Activated naive CD4-positive, alpha-beta T cell treated with anti-CD3 and anti-CD28 coated beads, Interleukin-2, amount 10 ng/mL, durations not matched to agents 7 days and 5 days (primary cell): ENCODE data around the gene GPC6.

Experiments
- CTCF ChIA-PET: fragments of 350-600 bp; sonication (Branson Sonifier 250); formaldehyde crosslinking; loops from one replicate; lab custom pipeline; 2021; ENCODE audit warnings: antibody characterized with exemption; lab: Charles Lee
- DNase-seq: peaks from one replicate; pipeline ENCODE4 v3.0.0-alpha.2; 2020
- H3K27ac Mint-ChIP-seq: one replicate; pipeline ENCODE4 v1.8.0; 2021; ENCODE audit warnings: mild to moderate bottlenecking, moderate library complexity, mixed read lengths
- H3K27me3 Mint-ChIP-seq: one replicate; pipeline ENCODE4 v1.8.0; 2021; ENCODE audit warnings: mild to moderate bottlenecking, mixed read lengths
- H3K36me3 Mint-ChIP-seq: one replicate; pipeline ENCODE4 v1.8.0; 2021; ENCODE audit warnings: mixed read lengths
- H3K4me1 Mint-ChIP-seq: one replicate; pipeline ENCODE4 v1.8.0; 2021; ENCODE audit warnings: mixed read lengths
- H3K4me3 Mint-ChIP-seq: one replicate; pipeline ENCODE4 v1.8.0; 2021; ENCODE audit warnings: mild to moderate bottlenecking, moderate library complexity, mixed read lengths
- H3K9me3 Mint-ChIP-seq: one replicate; pipeline ENCODE4 v1.8.0; 2021; ENCODE audit warnings: mixed read lengths

GPC6 gene

DNA sequence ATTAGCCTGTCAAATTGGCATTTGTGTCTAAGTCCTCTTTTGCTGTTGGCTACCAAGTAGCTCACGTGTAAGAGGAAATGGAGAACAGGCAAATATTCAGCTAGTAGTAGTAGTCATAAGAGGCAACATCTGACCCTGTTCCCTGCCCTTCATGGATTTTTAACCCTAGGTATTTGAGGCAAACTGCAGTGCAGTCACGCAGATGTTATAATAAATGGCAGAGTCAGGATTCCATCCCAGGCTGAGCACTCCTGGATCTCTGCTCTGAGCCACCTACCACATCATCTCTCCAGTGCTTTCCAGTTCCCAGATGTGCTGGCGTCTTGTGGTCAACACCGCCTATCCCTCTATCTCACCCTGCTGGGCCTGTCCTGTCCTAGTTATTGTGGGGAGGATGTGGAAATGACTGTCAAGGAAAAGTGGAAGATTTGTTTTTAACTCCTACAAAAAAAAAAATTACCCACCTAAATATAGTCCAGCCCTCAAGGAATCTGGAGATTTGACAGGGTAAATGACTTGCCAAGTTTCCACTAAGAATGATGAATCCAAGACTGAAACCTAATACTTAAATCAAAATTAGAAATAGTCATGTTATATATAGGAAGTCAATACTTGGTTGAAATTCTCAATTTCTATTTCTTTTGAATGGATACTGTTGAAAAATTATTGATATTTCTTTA lies 322.9 kb downstream of the GPC6 start:
- CTCF ChIA-PET, result no interaction called here

DNA sequence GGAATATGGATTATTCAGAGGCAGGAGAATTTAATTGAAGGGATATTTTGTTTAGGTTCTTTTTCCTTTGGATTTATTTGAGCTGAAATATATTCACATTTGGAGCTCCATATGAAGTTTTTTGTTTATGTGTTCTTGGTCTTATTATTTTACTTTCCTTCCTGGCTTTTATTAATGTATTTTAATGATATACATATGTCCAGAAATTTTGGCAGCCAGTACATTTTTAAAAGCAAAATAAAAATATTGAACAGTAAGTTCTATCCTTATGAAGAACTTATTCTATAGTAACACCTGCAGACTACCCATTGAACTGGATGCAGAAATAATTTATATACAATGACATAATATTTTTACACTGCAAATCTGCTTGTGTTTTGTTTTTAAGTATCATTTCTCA lies 323.6 kb downstream of the GPC6 start:
- DNase-seq, result no peak
- CTCF ChIA-PET, result no interaction called here
- Mint-ChIP-seq H3K27me3 (no peaks in the 10 kb centered on the region), H3K4me1 (no peaks in the 10 kb centered on the region), H3K27ac (no peak overlapping the region), H3K36me3 (no peaks in the 10 kb centered on the region), H3K9me3 (no peaks in the 10 kb centered on the region), H3K4me3 (no peak overlapping the region)

More for the DNA sequence above, 322.9 kb downstream of the GPC6 start:
- DNase-seq, result no peak
- H3K4me3 Mint-ChIP-seq, result no peak overlapping the region
- no peaks in the 10 kb centered on the region for H3K27me3 Mint-ChIP-seq
- no peaks in the 10 kb centered on the region for H3K9me3 Mint-ChIP-seq
- no peaks in the 10 kb centered on the region for H3K36me3 Mint-ChIP-seq
- no peaks in the 10 kb centered on the region for H3K4me1 Mint-ChIP-seq
- no peak overlapping the region for H3K27ac Mint-ChIP-seq

DNA sequence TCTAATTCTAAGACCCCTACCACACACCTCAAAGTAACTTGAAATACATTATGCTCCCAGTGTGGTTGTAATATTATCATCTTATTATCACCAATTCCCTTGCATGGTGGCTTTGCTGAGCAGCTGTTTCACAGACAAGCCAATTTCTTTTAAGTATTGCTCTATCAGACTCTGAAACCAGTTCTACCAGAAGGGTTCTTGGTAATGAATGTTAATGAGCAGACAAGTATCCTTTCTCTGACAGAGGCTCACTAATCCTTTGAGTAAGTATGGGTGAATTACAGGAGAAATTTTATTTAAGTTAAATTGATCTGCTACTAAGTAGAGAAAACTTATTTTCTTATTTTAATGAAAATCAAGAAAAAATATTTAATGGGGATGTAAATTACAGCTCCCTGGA lies 326.0 kb downstream of the GPC6 start:
- H3K27ac Mint-ChIP-seq, result no peak overlapping the region
- no peaks in the 10 kb centered on the region for H3K27me3 Mint-ChIP-seq
- no peak for DNase-seq
- H3K4me3 Mint-ChIP-seq, result no peak overlapping the region
- no peaks in the 10 kb centered on the region for H3K4me1 Mint-ChIP-seq
- no peaks in the 10 kb centered on the region for H3K36me3 Mint-ChIP-seq
- CTCF ChIA-PET, result no interaction called here
- no peaks in the 10 kb centered on the region for H3K9me3 Mint-ChIP-seq

DNA sequence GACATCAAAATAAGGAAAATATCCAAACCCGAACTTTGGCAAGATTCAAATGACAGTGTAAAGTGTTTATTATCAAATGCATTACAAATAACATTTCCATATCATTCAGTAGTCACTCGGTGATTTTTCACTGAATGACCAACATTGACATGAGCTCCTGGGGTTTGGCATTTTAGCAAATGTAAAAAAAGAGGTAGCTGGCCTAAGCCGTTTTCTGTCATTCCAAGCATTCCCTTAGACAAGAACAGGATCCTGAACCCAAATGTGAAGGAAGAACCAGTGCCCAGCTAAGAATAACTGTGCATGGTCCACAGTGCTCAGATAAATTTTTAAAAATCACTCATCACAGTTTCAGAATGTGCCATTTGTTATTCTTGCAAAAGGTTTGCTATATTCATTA lies 327.9 kb downstream of the GPC6 start:
- no peak overlapping the region for H3K4me3 Mint-ChIP-seq
- no peak overlapping the region for H3K27ac Mint-ChIP-seq

DNA sequence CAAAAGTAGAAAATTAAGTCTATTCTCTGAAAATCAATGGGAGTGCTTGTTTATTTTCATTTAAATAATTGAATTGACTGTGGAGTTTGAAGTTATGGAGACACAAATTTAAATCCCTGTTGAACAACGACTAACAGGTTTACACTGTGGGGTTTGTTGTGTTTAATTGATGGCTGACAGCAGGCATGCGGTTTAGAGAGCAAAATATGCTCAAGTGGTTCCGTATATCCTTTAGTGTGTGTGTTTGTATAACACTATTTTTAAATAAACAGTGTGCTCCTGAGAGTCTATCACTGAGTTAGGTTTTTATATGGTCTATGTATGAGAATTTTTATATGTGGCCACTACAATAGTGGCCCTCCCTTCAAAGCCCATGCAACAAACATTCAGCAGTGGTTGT lies 332.0 kb downstream of the GPC6 start:
- Mint-ChIP-seq H3K27ac (no peak overlapping the region), H3K9me3 (no peaks in the 10 kb centered on the region), H3K4me1 (no peaks in the 10 kb centered on the region), H3K27me3 (no peaks in the 10 kb centered on the region), H3K36me3 (no peaks in the 10 kb centered on the region), H3K4me3 (no peak overlapping the region)
- CTCF ChIA-PET, result no interaction called here
- no peak for DNase-seq

More for the DNA sequence above, 327.9 kb downstream of the GPC6 start:
- H3K27me3 Mint-ChIP-seq, result no peaks in the 10 kb centered on the region
- CTCF ChIA-PET, result no interaction called here
- no peaks in the 10 kb centered on the region for H3K9me3 Mint-ChIP-seq
- no peaks in the 10 kb centered on the region for H3K4me1 Mint-ChIP-seq
- DNase-seq, result no peak
- H3K36me3 Mint-ChIP-seq, result no peaks in the 10 kb centered on the region

DNA sequence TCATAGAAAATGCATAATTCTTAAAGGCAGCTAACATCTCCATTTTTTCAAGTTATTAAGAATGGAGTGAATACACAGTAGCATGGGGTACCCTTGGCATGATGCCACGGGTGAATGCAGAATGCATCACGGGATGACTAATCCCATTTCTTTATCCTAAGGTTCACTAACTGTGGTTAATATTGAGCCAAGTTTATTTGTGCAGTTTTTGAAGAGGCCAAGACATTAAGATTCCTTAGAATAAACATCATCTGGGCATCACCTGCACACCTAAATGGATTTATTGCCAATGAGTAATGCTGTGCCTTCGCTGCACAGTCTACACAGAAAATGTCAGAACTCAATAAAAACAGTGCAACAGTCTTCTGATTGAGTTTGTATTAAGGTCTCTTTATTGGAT lies 333.1 kb downstream of the GPC6 start:
- Mint-ChIP-seq H3K27me3 (no peaks in the 10 kb centered on the region), H3K36me3 (no peaks in the 10 kb centered on the region), H3K4me3 (no peak overlapping the region), H3K9me3 (no peaks in the 10 kb centered on the region), H3K4me1 (no peaks in the 10 kb centered on the region), H3K27ac (no peak overlapping the region)
- no peak for DNase-seq
- CTCF ChIA-PET, result no interaction called here

DNA sequence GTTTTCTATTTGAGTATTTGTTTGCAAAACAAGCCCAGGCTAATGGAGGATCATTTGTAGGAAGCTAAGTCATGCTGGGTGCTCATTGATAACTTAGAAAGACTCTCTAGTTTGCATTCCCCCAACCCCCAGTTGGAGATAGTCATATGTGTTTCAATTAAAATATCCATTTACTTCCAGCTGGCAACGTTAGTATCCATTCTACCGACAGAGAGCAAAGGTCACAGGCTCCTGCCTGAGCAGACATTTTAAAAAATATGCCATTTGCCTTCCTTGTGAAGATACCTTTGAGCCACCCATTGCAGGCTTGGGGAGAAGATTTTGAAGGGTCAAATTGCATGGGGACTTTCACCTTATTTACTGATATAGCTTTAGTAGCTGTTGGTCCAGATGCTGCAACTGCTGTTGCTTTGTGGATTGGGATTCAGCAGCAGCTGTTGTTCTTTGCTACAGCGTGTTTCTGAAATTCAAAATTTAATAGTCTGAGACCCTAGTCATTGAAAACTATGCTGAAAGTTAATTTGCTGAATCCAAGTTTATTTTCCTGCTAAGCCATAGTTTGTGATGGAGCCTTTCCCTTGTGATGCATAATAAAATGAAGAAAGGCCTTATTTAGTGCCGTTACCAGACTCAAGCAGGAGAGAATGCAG lies 335.1 kb downstream of the GPC6 start:
- CTCF ChIA-PET, result no interaction called here
- H3K27ac Mint-ChIP-seq, result no peak overlapping the region
- H3K27me3 Mint-ChIP-seq, result no peaks in the 10 kb centered on the region
- DNase-seq, result no peak
- H3K36me3 Mint-ChIP-seq, result no peaks in the 10 kb centered on the region
- H3K9me3 Mint-ChIP-seq, result no peaks in the 10 kb centered on the region
- no peaks in the 10 kb centered on the region for H3K4me1 Mint-ChIP-seq
- H3K4me3 Mint-ChIP-seq, result no peak overlapping the region

DNA sequence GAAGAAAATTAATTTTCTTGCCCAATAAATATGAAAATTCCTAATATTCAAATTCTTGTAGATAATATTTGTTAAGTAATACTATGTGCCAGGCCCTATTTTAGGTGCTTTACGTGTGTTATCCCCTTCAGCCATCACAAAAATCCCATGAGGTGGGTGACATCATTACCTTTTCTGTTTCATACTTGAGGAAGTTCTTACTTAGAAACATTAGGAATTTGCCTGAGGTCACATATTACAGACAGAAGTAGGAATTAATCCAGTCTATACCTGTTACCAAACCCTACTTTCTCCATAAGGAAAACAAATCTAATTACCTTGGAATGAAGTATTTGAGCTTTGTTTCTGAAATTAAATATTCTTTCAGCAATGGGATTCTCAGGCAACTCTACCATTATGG lies 336.1 kb downstream of the GPC6 start:
- CTCF ChIA-PET, result no interaction called here
- Mint-ChIP-seq H3K36me3 (no peaks in the 10 kb centered on the region), H3K27me3 (no peaks in the 10 kb centered on the region), H3K4me3 (no peak overlapping the region), H3K27ac (no peak overlapping the region), H3K9me3 (no peaks in the 10 kb centered on the region), H3K4me1 (no peaks in the 10 kb centered on the region)
- DNase-seq, result no peak

DNA sequence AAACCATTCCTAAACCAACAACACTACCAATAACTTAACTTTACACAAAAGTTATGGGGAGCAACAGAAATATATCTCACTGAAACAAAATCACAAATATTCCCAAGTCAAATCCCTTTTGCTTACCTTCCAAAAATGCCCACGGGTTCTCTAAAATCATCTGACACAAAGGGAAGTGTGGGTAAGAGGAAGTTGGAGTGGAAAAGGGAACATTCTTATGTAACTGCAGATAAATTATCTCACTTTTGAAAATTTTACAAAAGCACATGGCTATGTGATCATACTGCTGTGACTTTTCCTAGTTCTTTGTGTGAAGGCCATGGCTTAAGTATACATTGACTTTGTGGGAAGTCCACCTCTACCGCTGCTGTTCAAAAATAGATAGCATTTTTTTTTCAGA lies 350.5 kb downstream of the GPC6 start:
- Mint-ChIP-seq H3K36me3 (no peaks in the 10 kb centered on the region), H3K27me3 (no peaks in the 10 kb centered on the region), H3K27ac (no peak overlapping the region), H3K4me3 (no peak overlapping the region), H3K4me1 (no peaks in the 10 kb centered on the region), H3K9me3 (no peaks in the 10 kb centered on the region)
- no peak for DNase-seq
- CTCF ChIA-PET, result no interaction called here

DNA sequence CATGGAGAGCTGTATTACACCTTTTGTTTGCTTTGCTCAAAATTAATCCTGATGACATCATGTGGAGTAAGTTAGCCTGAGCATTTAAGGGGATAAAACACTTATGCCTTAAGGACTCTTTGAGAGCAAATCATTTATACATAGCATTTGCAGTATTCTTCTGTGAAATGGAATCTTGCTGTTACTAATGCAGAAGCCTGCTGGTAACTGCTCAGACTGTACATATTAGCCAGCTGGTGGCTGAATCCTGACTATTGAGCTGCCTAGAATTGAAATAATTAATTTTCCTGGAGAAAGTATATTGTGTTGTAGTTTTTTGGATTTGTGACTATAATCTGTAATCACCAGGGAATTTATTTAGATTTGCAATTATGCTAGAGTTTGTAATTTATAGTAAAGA lies 363.2 kb downstream of the GPC6 start:
- Mint-ChIP-seq H3K27ac (no peak overlapping the region), H3K9me3 (no peaks in the 10 kb centered on the region), H3K4me3 (no peak overlapping the region), H3K4me1 (no peaks in the 10 kb centered on the region), H3K36me3 (no peaks in the 10 kb centered on the region), H3K27me3 (no peaks in the 10 kb centered on the region)
- no peak for DNase-seq
- CTCF ChIA-PET, result no interaction called here

DNA sequence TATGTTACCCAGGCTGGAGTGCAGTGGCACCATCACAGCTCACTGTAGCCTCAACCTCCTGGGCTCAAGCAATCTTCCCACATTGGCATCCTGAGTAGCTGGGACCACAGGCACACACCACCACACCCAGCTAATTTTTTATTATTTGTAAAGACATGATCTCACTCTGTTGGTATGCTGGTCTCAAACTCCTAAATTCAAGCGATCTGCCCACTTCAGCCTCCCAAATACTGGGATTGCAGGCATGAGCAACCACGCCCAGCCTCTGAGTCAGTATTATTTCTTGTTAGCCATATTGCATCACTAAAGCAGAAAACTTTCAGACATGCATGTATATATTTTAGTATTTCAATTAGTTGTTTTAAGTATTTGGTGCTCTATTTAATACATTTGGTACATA lies 376.4 kb downstream of the GPC6 start:
- CTCF ChIA-PET, result no interaction called here
- H3K36me3 Mint-ChIP-seq, result no peaks in the 10 kb centered on the region
- no peaks in the 10 kb centered on the region for H3K9me3 Mint-ChIP-seq
- H3K4me3 Mint-ChIP-seq, result no peak overlapping the region
- no peaks in the 10 kb centered on the region for H3K4me1 Mint-ChIP-seq
- no peaks in the 10 kb centered on the region for H3K27me3 Mint-ChIP-seq
- DNase-seq, result no peak
- no peak overlapping the region for H3K27ac Mint-ChIP-seq

DNA sequence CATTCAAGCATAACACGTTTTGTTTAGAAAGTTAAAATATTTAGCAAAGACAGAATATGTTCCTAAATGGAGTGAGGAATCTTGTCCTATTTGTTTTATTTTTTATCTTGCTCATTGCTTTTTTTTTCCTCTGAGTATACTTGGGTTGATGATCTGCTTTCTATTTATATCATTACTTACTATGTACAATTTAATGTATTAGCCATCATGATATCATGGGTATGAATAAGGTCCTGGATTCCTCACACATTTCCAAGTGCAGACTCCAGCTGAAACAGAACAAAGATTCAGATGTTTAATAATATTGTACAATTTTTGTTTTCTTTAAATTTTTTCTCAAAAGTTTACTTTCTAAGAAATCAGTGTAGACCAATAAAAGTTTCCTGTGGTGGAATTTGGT lies 388.2 kb downstream of the GPC6 start:
- DNase-seq, result no peak
- no peak overlapping the region for H3K27ac Mint-ChIP-seq
- no peaks in the 10 kb centered on the region for H3K36me3 Mint-ChIP-seq
- H3K4me3 Mint-ChIP-seq, result no peak overlapping the region
- no peaks in the 10 kb centered on the region for H3K4me1 Mint-ChIP-seq
- CTCF ChIA-PET, result no interaction called here
- no peaks in the 10 kb centered on the region for H3K27me3 Mint-ChIP-seq
- no peaks in the 10 kb centered on the region for H3K9me3 Mint-ChIP-seq

DNA sequence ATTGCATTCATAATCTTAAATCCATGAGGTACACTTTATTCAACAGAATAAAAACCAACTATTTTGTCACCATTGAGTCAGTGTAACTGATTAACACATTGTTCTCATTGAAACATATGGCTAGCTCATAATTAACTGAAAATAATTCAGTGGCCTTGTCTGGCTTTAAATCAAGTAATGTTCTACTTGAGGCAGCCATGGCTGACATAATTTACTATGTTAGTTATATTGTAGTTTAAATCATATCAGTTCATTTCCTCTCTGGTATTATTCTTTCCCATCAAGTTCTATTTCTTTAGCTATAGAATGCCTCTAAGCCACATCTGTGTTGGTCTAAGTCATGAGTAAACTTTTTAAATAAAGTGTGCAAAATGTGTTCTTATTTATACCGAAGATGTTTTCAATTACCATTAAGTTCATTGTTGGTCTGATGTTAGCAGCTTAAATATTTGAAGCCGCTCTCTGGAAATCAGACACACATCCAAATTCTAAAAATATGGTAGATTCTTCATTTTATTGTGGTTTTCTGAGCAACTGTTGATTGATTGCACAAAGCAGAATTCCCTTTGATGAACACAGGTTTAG lies 393.7 kb downstream of the GPC6 start:
- H3K9me3 Mint-ChIP-seq, result no peaks in the 10 kb centered on the region

DNA sequence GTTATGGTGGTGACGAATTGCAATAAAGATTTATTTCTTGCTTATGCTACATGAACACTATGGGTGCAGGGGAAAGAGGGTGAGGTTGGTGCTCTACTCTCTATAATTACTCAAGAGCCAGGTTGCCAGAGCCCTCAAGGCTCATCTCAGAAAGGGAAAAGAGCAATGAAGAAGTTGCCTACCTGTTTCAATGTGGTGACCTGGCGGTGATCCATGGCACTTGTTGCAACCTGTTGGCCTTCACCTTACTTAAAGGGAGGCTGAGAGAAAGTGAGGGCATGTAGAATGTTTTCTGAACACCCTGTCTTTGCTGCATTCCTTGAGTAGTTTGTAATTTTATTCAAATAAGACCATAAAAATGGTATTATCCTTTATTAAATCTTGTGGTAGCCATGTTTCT lies 394.4 kb downstream of the GPC6 start:
- Mint-ChIP-seq H3K27me3 (no peaks in the 10 kb centered on the region), H3K4me3 (no peak overlapping the region), H3K9me3 (no peaks in the 10 kb centered on the region), H3K27ac (no peak overlapping the region), H3K36me3 (no peaks in the 10 kb centered on the region), H3K4me1 (no peaks in the 10 kb centered on the region)
- DNase-seq, result no peak
- CTCF ChIA-PET, result no interaction called here

More for the DNA sequence above, 393.7 kb downstream of the GPC6 start:
- CTCF ChIA-PET, result no interaction called here
- H3K36me3 Mint-ChIP-seq, result no peaks in the 10 kb centered on the region
- H3K4me3 Mint-ChIP-seq, result no peak overlapping the region
- no peak for DNase-seq
- H3K27me3 Mint-ChIP-seq, result no peaks in the 10 kb centered on the region
- no peaks in the 10 kb centered on the region for H3K4me1 Mint-ChIP-seq
- H3K27ac Mint-ChIP-seq, result no peak overlapping the region

DNA sequence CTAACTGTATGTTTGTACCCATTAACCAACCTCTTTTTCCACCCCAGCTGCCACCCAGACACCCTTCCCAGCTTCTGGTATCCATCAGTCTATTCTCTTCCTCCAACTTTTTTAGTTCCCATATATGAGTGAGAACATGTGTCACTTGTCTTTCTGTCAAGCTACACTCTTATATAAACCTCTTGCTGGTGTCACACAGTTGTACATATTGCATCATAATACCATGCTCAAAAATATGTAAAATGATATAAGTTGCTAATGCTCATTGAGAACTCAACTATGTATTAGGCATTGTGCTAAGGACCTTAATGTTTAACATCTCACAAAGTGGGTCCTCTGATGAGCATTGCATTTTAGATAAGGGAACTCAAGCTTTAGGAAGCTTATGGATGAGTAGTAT lies 395.4 kb downstream of the GPC6 start:
- H3K4me3 Mint-ChIP-seq, result no peak overlapping the region
- no peak for DNase-seq
- no peak overlapping the region for H3K27ac Mint-ChIP-seq
- H3K27me3 Mint-ChIP-seq, result no peaks in the 10 kb centered on the region
- H3K36me3 Mint-ChIP-seq, result no peaks in the 10 kb centered on the region
- CTCF ChIA-PET, result interaction anchor here (1.0 kb wide), 1 partner anchor 22 kb away, joined by 3 read pairs; no protein-coding TSS in a partner anchor
- no peaks in the 10 kb centered on the region for H3K4me1 Mint-ChIP-seq
- H3K9me3 Mint-ChIP-seq, result no peaks in the 10 kb centered on the region
